GM12878 (cell line): ENCODE measurements around the gene POLRMT. TPM values are rescaled to one million over a fixed set of nuclear protein-coding genes. Genes with fewer than 3 reads are reported as not detected.

Experiments used
- FOS ChIP-seq: IDR thresholded peaks from 3 replicates; pipeline ENCODE4 v1.6.1; 2011; ENCODE audit warnings: borderline replicate concordance; ENCODE audit not compliant: insufficient read length; ENCODE audit errors: extremely low read depth
- HCFC1 ChIP-seq: fragments of 150-350 bp; IDR thresholded peaks from 2 replicates; pipeline ENCODE4 v1.6.1; 2014; ENCODE audit warnings: low read length
- HDGF ChIP-seq: fragments of 450-650 bp; IDR thresholded peaks from 2 replicates; pipeline ENCODE4 v1.6.1; 2016; ENCODE audit warnings: antibody characterized with exemption
- KAT2A ChIP-seq: conservative IDR thresholded peaks from 2 replicates; pipeline ENCODE4 v1.6.1; 2011; ENCODE audit warnings: low read depth, low read length; ENCODE audit not compliant: control insufficient read depth
- NBN ChIP-seq: fragments of 450-650 bp; IDR thresholded peaks from 2 replicates; pipeline ENCODE4 v1.6.1; 2016
- SREBF1 ChIP-seq: IDR thresholded peaks from 2 replicates; pipeline ENCODE4 v1.6.1; 2012; ENCODE audit warnings: mild to moderate bottlenecking, low read length
- ZNF274 ChIP-seq: IDR thresholded peaks from one replicate; pipeline ENCODE4 v1.8.0; 2011; ENCODE audit not compliant: insufficient read length, insufficient read depth
- ZNF622 ChIP-seq: fragments of 450-650 bp; IDR thresholded peaks from 2 replicates; pipeline ENCODE4 v1.6.1; 2017; ENCODE audit warnings: mild to moderate bottlenecking, inconsistent platforms
- polyA plus RNA-seq, 11 experiments: library from polyadenylated mRNA; depleted of rRNA in 4 of 11; unstranded in 6 of 11; stranded (reverse) in 5 of 11; fragments of >200 nt; fragmentation: Nextera tagmentation in 4 of 11; fragmentation: Illumina TruSeq in 1 of 11; extraction: Ambion mirVana in 4 of 11; extraction: Trizol in 1 of 11; gene quantifications; 1 replicate in 1 of 11; 2 replicates in 10 of 11; pipeline versions ENCODE4 v1.2.1 to v1.2.3, GENCODE V29; 2011 to 2016; ENCODE audit warnings: inconsistent platforms in 2 of 11, missing spikeins in 2 of 11, low read depth in 1 of 11
- total RNA-seq, 4 experiments: library from RNA; depleted of rRNA in 3 of 4; stranded (reverse); fragments of >200 nt in 3 of 4; fragmentation: Illumina TruSeq in 1 of 4; extraction: Trizol in 1 of 4; gene quantifications; 2 replicates each; pipeline versions ENCODE4 v1.2.1 to v1.2.3, GENCODE V29; 2013 to 2021
- TF ChIP-seq, protein P1 (sequence below): IDR thresholded peaks from 2 replicates; pipeline ENCODE4 v1.6.1; 2012; ENCODE audit warnings: improper control_type of control experiment, low read depth, low read length; ENCODE audit not compliant: insufficient replicate concordance
- TF ChIP-seq, protein P2 (sequence below): IDR thresholded peaks from 2 replicates; pipeline ENCODE4 v1.6.1; 2011; ENCODE audit warnings: low read depth, low read length, improper control_type of control experiment, borderline replicate concordance

The POLRMT gene
- total and polyA plus RNA-seq, 10 of the 15 experiments (the other 5 are each of a cell fraction or from before 2014, with no cell fraction given), result 9.9 to 57.6 (median 34.6) TPM

DNA sequence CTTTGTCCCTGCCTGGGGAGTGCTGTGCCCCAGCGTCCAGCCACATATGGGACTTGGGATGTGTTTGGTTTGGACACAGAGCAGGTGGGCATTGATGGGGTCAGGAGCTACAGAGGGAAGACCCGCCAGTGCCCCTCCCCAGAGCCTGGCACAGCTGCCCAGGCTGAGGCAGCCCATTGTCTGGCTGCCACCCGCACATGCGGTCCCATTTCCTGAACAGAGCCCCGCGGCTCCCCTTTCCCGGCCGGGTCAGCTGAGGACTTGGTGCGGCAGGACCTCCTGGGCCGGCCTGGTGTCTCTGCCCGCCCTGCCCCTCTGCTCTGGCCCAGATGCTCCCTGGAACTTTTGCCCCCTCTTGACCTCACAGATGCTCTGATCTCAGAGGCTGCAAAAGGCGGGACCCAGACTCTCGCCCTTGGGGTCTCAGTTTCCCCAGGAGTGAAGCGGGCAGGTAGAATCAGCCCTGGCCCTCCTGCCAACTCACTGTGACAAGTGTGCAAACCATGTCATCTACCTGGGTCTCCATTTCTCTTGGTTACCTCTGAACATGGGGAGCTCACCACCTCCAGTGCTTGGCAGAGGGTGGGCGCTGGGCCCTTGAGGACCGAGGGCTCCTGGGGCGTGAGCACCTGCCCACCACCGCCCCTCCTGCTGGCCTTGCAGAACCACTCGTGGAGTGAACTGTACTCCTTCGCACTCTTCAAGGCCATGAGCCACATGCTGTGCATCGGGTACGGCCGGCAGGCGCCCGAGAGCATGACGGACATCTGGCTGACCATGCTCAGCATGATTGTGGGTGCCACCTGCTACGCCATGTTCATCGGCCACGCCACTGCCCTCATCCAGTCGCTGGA lies 25.8 kb downstream of the POLRMT start (continued):
- TF ChIP-seq, protein P1, sequence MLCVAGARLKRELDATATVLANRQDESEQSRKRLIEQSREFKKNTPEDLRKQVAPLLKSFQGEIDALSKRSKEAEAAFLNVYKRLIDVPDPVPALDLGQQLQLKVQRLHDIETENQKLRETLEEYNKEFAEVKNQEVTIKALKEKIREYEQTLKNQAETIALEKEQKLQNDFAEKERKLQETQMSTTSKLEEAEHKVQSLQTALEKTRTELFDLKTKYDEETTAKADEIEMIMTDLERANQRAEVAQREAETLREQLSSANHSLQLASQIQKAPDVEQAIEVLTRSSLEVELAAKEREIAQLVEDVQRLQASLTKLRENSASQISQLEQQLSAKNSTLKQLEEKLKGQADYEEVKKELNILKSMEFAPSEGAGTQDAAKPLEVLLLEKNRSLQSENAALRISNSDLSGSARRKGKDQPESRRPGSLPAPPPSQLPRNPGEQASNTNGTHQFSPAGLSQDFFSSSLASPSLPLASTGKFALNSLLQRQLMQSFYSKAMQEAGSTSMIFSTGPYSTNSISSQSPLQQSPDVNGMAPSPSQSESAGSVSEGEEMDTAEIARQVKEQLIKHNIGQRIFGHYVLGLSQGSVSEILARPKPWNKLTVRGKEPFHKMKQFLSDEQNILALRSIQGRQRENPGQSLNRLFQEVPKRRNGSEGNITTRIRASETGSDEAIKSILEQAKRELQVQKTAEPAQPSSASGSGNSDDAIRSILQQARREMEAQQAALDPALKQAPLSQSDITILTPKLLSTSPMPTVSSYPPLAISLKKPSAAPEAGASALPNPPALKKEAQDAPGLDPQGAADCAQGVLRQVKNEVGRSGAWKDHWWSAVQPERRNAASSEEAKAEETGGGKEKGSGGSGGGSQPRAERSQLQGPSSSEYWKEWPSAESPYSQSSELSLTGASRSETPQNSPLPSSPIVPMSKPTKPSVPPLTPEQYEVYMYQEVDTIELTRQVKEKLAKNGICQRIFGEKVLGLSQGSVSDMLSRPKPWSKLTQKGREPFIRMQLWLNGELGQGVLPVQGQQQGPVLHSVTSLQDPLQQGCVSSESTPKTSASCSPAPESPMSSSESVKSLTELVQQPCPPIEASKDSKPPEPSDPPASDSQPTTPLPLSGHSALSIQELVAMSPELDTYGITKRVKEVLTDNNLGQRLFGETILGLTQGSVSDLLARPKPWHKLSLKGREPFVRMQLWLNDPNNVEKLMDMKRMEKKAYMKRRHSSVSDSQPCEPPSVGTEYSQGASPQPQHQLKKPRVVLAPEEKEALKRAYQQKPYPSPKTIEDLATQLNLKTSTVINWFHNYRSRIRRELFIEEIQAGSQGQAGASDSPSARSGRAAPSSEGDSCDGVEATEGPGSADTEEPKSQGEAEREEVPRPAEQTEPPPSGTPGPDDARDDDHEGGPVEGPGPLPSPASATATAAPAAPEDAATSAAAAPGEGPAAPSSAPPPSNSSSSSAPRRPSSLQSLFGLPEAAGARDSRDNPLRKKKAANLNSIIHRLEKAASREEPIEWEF, result no peak
- TF ChIP-seq ZNF274, result no peak
- no peak for TF ChIP-seq SREBF1
- TF ChIP-seq KAT2A, result no peak
- TF ChIP-seq NBN, result no peak
- no peak for TF ChIP-seq HDGF
- TF ChIP-seq ZNF622, result no peak
- TF ChIP-seq HCFC1, result no peak
- TF ChIP-seq FOS, result no peak
- TF ChIP-seq, protein P2, sequence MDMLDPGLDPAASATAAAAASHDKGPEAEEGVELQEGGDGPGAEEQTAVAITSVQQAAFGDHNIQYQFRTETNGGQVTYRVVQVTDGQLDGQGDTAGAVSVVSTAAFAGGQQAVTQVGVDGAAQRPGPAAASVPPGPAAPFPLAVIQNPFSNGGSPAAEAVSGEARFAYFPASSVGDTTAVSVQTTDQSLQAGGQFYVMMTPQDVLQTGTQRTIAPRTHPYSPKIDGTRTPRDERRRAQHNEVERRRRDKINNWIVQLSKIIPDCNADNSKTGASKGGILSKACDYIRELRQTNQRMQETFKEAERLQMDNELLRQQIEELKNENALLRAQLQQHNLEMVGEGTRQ, result no peak
